ENCODE data around the gene SEPTIN3.

SEPTIN3 gene

GRCh38 chr22:41978732-41979131 lies 9.5 kb downstream of the SEPTIN3 start:
- H3K4me3 ChIP-seq (replicated peaks; ENCODE audit: insufficient read depth, low read length) = no peak overlapping the region
- DNase-seq (ENCODE audit: low read depth in 1 of 2, low spot score in 1 of 2) = no peak
- no peak overlapping the region for H3K27ac ChIP-seq (replicated peaks)
- TF ChIP-seq REST (IDR thresholded peaks at IDR 0.05; ENCODE audit: insufficient replicate concordance, low read depth) (no peak), GABPA (IDR thresholded peaks at IDR 0.05; ENCODE audit: low read depth) (no peak), SPI1 (IDR thresholded peaks at IDR 0.05; ENCODE audit: borderline replicate concordance, low read depth) (no peak), CTCF (IDR thresholded peaks at IDR 0.05; ENCODE audit: insufficient read depth, low read length) (no peak), POLR2AphosphoS5 (IDR thresholded peaks at IDR 0.05; ENCODE audit: low read depth) (no peak)
- H3K27me3 ChIP-seq (ENCODE audit: insufficient read depth, poor library complexity, severe bottlenecking) = peaks cover 23% of the 10 kb centered on the region

GRCh38 chr22:41979423-41980250 lies 10.4 kb downstream of the SEPTIN3 start:
- no peak for DNase-seq (ENCODE audit: low read depth in 1 of 2, low spot score in 1 of 2)
- Histone ChIP-seq H3K4me3 (replicated peaks; ENCODE audit: insufficient read depth, low read length) (no peak overlapping the region), H3K27ac (replicated peaks) (no peak overlapping the region), H3K27me3 (ENCODE audit: insufficient read depth, poor library complexity, severe bottlenecking) (peaks cover 23% of the 10 kb centered on the region)
- no peak for TF ChIP-seq CTCF (IDR thresholded peaks at IDR 0.05; ENCODE audit: insufficient read depth, low read length)
- TF ChIP-seq REST (IDR thresholded peaks at IDR 0.05; ENCODE audit: insufficient replicate concordance, low read depth) = no peak
- no peak for TF ChIP-seq POLR2AphosphoS5 (IDR thresholded peaks at IDR 0.05; ENCODE audit: low read depth)
- TF ChIP-seq GABPA (IDR thresholded peaks at IDR 0.05; ENCODE audit: low read depth) = no peak
- TF ChIP-seq SPI1 (IDR thresholded peaks at IDR 0.05; ENCODE audit: borderline replicate concordance, low read depth) = no peak

- TF ChIP-seq CTCF (IDR thresholded peaks at IDR 0.05; ENCODE audit: insufficient read depth, low read length) = no peak
- TF ChIP-seq GABPA (IDR thresholded peaks at IDR 0.05; ENCODE audit: low read depth) = no peak
- no peak for TF ChIP-seq REST (IDR thresholded peaks at IDR 0.05; ENCODE audit: insufficient replicate concordance, low read depth)
- TF ChIP-seq POLR2AphosphoS5 (IDR thresholded peaks at IDR 0.05; ENCODE audit: low read depth) = no peak
- TF ChIP-seq SPI1 (IDR thresholded peaks at IDR 0.05; ENCODE audit: borderline replicate concordance, low read depth) = no peak
- Histone ChIP-seq H3K4me3 (replicated peaks; ENCODE audit: insufficient read depth, low read length) (no peak overlapping the region), H3K27me3 (ENCODE audit: insufficient read depth, poor library complexity, severe bottlenecking) (peaks cover 4% of the 10 kb centered on the region), H3K27ac (replicated peaks) (0 out of 2 replicates have a peak overlapping the region, but pooled peaks have one; percentile 3)
- no peak for DNase-seq (ENCODE audit: low read depth in 1 of 2, low spot score in 1 of 2)
Observed at GRCh38 chr22:41982865-41983264, 13.6 kb downstream of the SEPTIN3 start.

Measured in HL-60 (cell line).